ENCODE measurements around the gene DBP. TPM values are rescaled to one million over a fixed set of nuclear protein-coding genes. Genes with fewer than 3 reads are reported as not detected.

The DBP gene
- total and polyA plus RNA-seq, 10 of the 15 experiments (the other 5 are each of a cell fraction or from before 2014, with no cell fraction given), result 2.0 to 10.6 (median 6.9) TPM

- TF ChIP-seq ZZZ3 (IDR thresholded peaks at IDR 0.05; ENCODE audit: control insufficient read depth, insufficient read length, low read depth), result no peak
These were observed 13.6 kb downstream of the DBP start (continued) for GRCh38 chr19:48623556-48624066.

- no peak for ATAC-seq
- POLR2A ChIA-PET, result interaction anchor here (0.6 to 6.6 kb wide), 14 partner anchors 11 to 974 kb away, joined by 3 to 62 read pairs (median 4); partner anchors contain the start of genes CA11, EMP3, GYS1 and RUVBL2
- no peak for DNase-seq (ENCODE audit: low read depth, low spot score)
- RAD21 ChIA-PET (ENCODE audit: unreplicated experiment), result interaction anchor here (0.6 to 1.6 kb wide), 9 partner anchors 8 to 164 kb away, joined by 3 to 15 read pairs (median 5); no protein-coding TSS in a partner anchor
- in situ Hi-C loops (cut with MboI), result no loop called here
- SMC1A ChIA-PET (ENCODE audit: uncharacterized antibody, unreplicated experiment), result interaction anchor here (0.7 to 2.7 kb wide), 3 partner anchors 14 to 112 kb away, joined by 3 to 15 read pairs (median 4); no protein-coding TSS in a partner anchor
- CTCF ChIA-PET, result interaction anchor here (0.6 to 1.3 kb wide), 6 partner anchors 13 to 352 kb away, joined by 3 to 6 read pairs (median 3); partner anchors contain the start of gene CA11
- TSS peak; percentile 84 for BruUV-seq (replicated peaks)
- no peaks in the 10 kb centered on the region for H3K9me3 ChIP-seq (replicated peaks; ENCODE audit: control insufficient read depth, insufficient read depth, low read length)
- peak overlapping the region; percentile 78 for H3K4me2 ChIP-seq (ENCODE audit: control insufficient read depth, insufficient read depth)
- H3K4me1 ChIP-seq (ENCODE audit: control insufficient read depth, insufficient read depth, low read length), result peaks cover 25% of the 10 kb centered on the region
- TF ChIP-seq NFYB (IDR thresholded peaks at IDR 0.05; ENCODE audit: insufficient read depth, low read depth, low read length), result 0 out of 2 replicates have a peak, but pooled peaks have one; percentile 2
- TF ChIP-seq IKZF2 (IDR thresholded peaks at IDR 0.05), result peak; percentile 20 to 39; a peak in 1 of 4 replicates
- no peak for TF ChIP-seq ZSCAN29 (IDR thresholded peaks at IDR 0.05)
- no peak for TF ChIP-seq DPF2 (IDR thresholded peaks at IDR 0.05)
- no peak for TF ChIP-seq BRCA1 (IDR thresholded peaks at IDR 0.05; ENCODE audit: low read depth, low read length)
- no peak for TF ChIP-seq RELA (IDR thresholded peaks at IDR 0.05; ENCODE audit: borderline replicate concordance, partially characterized antibody)
- peak; percentile 84; the same call in 1 of the 2 replicates for TF ChIP-seq MLLT1 (IDR thresholded peaks at IDR 0.05)
- TF ChIP-seq MAX (IDR thresholded peaks at IDR 0.05; ENCODE audit: low read depth, low read length), result no peak
- 0 out of 2 replicates have a peak, but pooled peaks have one; percentile 44 for TF ChIP-seq RCOR1 (conservative IDR thresholded peaks at IDR 0.05; ENCODE audit: low read depth, low read length)
- TF ChIP-seq JUNB (IDR thresholded peaks at IDR 0.05), result no peak
- peak; percentile 95 for TF ChIP-seq SMARCA5 (IDR thresholded peaks at IDR 0.05)
- TF ChIP-seq ASH2L (IDR thresholded peaks at IDR 0.05; ENCODE audit: borderline replicate concordance, low read depth), result no peak
- TF ChIP-seq SMAD1 (IDR thresholded peaks at IDR 0.05; ENCODE audit: low read depth, partially characterized antibody), result peak; percentile 7
- peak; percentile 19; the same call in 1 of the 2 replicates for TF ChIP-seq NR2F1 (conservative IDR thresholded peaks at IDR 0.05)
- TF ChIP-seq ZNF217 (IDR thresholded peaks at IDR 0.05), result peak; percentile 80; the same call in 1 of the 2 replicates
- no peak for TF ChIP-seq E4F1 (IDR thresholded peaks at IDR 0.05; ENCODE audit: borderline replicate concordance, partially characterized antibody)
- peaks cover 21 to 26% of the 10 kb centered on the region in 2 experiments for H3K36me3 ChIP-seq (ENCODE audit: control insufficient read depth in 2 of 2, insufficient read depth in 2 of 2, low read length in 1 of 2)
- intact Hi-C loops (cut with micrococcal nuclease; ENCODE audit: unreplicated experiment), result no loop called here
- no peak for FAIRE-seq
- H3K27me3 ChIP-seq (replicated peaks in 1 of 2; ENCODE audit: control insufficient read depth in 2 of 2, insufficient read depth in 2 of 2, low read length in 1 of 2), result no peaks in the 10 kb centered on the region
- H4K20me1 ChIP-seq (ENCODE audit: control insufficient read depth, insufficient read depth), result peaks cover 12% of the 10 kb centered on the region
- WGBS (ENCODE audit: insufficient coverage, insufficient replicate concordance, low lambda C conversion rate, missing lambda C conversion rate), result 22% methylated on average over 6 of the region's 6 CpGs
- H3K27ac ChIP-seq (ENCODE audit: control insufficient read depth, insufficient read depth), result peak overlapping the region; percentile 95
- peak overlapping the region; percentile 99 for H3K4me3 ChIP-seq
- peak overlapping the region; percentile 82 for H2AFZ ChIP-seq (ENCODE audit: control insufficient read depth, low read depth, low read length)
- H3K9ac ChIP-seq (ENCODE audit: control insufficient read depth, insufficient read depth, low read length), result peak overlapping the region; percentile 99
- peaks cover 62% of the 10 kb centered on the region for H3K79me2 ChIP-seq (ENCODE audit: control insufficient read depth, insufficient read depth, low read length)
These were observed 17.2 kb downstream of the DBP start for GRCh38 chr19:48619692-48620585.
